OCI-LY7 (cell line): ENCODE measurements around the gene CFAP68. TPM values are rescaled to one million over a fixed set of nuclear protein-coding genes. Genes with fewer than 3 reads are reported as not detected.

Source experiments
- BruUV-seq: library from RNA; stranded (reverse); fragments of 400-500 nt; replicated peaks from 2 replicates; lab custom pipeline; 2021; lab: Mats Ljungman, UMichigan
- CTCF ChIA-PET: fragments of 300-600 bp; sonication (Branson Sonifier 250); formaldehyde crosslinking; loops from one replicate; lab custom pipeline; 2022; ENCODE audit warnings: antibody characterized with exemption; ENCODE audit not compliant: unreplicated experiment; lab: Charles Lee
- POLR2A ChIA-PET: fragments of 300-600 bp; sonication (Branson Sonifier 250); formaldehyde crosslinking; loops from one replicate; lab custom pipeline; 2022; ENCODE audit warnings: antibody characterized with exemption; lab: Charles Lee
- DNase-seq: peaks from one replicate; pipeline ENCODE4 v3.0.0-alpha.2; 2015; ENCODE audit warnings: low spot score
- H2AFZ ChIP-seq: fragments of 200-600 bp; sonication (generic), shearing (Covaris generic); 2 replicates; pipeline ENCODE4 v1.6.1; 2014; ENCODE audit warnings: mild to moderate bottlenecking, antibody characterized with exemption, low read length, moderate library complexity
- H3K27ac ChIP-seq: fragments of 200-600 bp; sonication (generic); 2 replicates; pipeline ENCODE4 v1.5.1; 2014; ENCODE audit warnings: mixed run types, low read depth, mild to moderate bottlenecking, moderate library complexity, low read length, inconsistent platforms; ENCODE audit not compliant: poor library complexity, severe bottlenecking
- H3K36me3 ChIP-seq: fragments of 200-600 bp; sonication (generic); 2 replicates; pipeline ENCODE4 v1.6.1; 2014; ENCODE audit warnings: mild to moderate bottlenecking, antibody characterized with exemption, low read length, moderate library complexity, mixed read lengths; ENCODE audit not compliant: insufficient read depth
- H3K4me1 ChIP-seq: fragments of 200-600 bp; sonication (generic); 2 replicates; pipeline ENCODE4 v1.5.1; 2014; ENCODE audit warnings: mild to moderate bottlenecking, low read length; ENCODE audit not compliant: insufficient read depth, poor library complexity, severe bottlenecking
- H3K4me2 ChIP-seq: fragments of 200-600 bp; sonication (generic); 2 replicates; pipeline ENCODE4 v1.6.1; 2014; ENCODE audit warnings: mild to moderate bottlenecking, low read length
- H3K4me3 ChIP-seq: fragments of 200-600 bp; sonication (generic); 2 replicates; pipeline ENCODE4 v1.5.1; 2014; ENCODE audit warnings: mild to moderate bottlenecking, low read depth, low read length; ENCODE audit not compliant: poor library complexity, severe bottlenecking
- H3K79me2 ChIP-seq: fragments of 200-600 bp; sonication (generic); 2 replicates; pipeline ENCODE4 v1.6.1; 2016; ENCODE audit warnings: low read depth, mild to moderate bottlenecking, low read length, moderate library complexity, mixed read lengths; ENCODE audit not compliant: insufficient read depth
- H3K9me2 ChIP-seq: fragments of 200-600 bp; sonication (generic); 2 replicates; pipeline ENCODE4 v1.6.1; 2016; ENCODE audit warnings: mild to moderate bottlenecking, low read length, mixed read lengths; ENCODE audit not compliant: insufficient read depth
- H3K9me3 ChIP-seq: fragments of 200-600 bp; sonication (generic); 2 replicates; pipeline ENCODE4 v1.6.1; 2014; ENCODE audit warnings: mild to moderate bottlenecking, mixed run types, low read length, mixed read lengths
- H4K20me1 ChIP-seq: fragments of 200-600 bp; sonication (generic); 2 replicates; pipeline ENCODE4 v1.6.1; 2014; ENCODE audit warnings: mild to moderate bottlenecking, antibody characterized with exemption, low read length, moderate library complexity, mixed read lengths; ENCODE audit not compliant: insufficient read depth
- CTCF ChIP-seq: fragments of 200-600 bp; sonication (generic); conservative IDR thresholded peaks from 2 replicates; pipeline ENCODE4 v1.5.1; 2014; ENCODE audit warnings: mild to moderate bottlenecking, antibody characterized with exemption, low read length, moderate library complexity, mixed read lengths
- EZH2phosphoT487 ChIP-seq: fragments of 200-600 bp; sonication (generic); IDR thresholded peaks from 2 replicates; pipeline ENCODE4 v1.6.1; 2018; ENCODE audit warnings: low read depth, borderline replicate concordance, mild to moderate bottlenecking, mixed run types, antibody characterized with exemption, low read length, moderate library complexity, mixed read lengths
- intact Hi-C: fragments of 100-400 bp; cut with micrococcal nuclease; formaldehyde crosslinking; loops from one replicate; pipeline ENCODE4 v1.10.0; 2022; ENCODE audit not compliant: unreplicated experiment
- total RNA-seq, 2 experiments: library from RNA; depleted of rRNA in 1 of 2; stranded (reverse); fragments of >200 nt in 1 of 2; shearing (Covaris generic) in 1 of 2; gene quantifications; 2 replicates each; pipeline ENCODE4 v1.2.3, GENCODE V29; 2014 to 2022

Gene CFAP68
- total RNA-seq, 2 experiments from 2014 or later, result 17.3 to 22.4 TPM

DNA sequence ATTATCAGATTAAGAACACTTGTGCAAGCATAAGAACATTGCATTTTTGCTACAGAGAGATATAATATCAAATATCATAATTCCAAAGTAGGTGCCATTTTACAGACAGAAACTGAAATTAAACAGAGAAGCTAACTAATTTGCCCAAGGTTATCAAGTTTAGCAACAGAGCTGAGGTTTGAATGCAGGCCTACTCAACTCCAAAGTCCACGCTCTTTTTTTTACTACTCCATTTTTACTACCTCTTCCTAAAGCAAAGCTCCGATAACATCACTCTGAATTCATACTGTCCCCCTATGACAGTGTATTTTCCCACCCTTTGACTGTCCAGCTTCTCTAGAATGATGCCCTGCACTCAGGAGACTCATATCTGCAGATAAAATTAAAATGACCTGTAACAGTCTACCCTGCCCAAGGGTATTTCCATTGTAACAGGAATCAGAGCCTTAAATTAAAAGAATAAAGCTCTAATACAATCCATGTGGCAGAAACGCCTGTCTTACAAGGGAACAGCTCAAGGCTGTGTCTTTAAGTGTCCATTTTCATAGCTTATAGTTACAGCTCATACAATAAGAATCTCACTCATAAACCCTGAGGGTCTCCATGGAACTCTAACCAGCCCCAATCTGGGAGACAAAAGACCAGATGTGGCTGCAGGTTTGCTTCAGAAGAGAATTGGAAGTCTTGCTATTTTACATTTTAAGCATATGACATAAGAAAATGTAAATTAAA lies 44.7 kb upstream of the CFAP68 start:
- no peaks in the 10 kb centered on the region for H3K9me2 ChIP-seq
- ChIA-PET CTCF (interaction anchor here (0.7 to 1.0 kb wide), 2 partner anchors 148 to 244 kb away, joined by 4 read pairs; no protein-coding TSS in a partner anchor), POLR2A (interaction anchor here (0.8 to 1.2 kb wide), 5 partner anchors 10 to 247 kb away, joined by 3 read pairs; partner anchors contain the start of gene ALG9)
- no peak overlapping the region for H3K4me2 ChIP-seq
- intact Hi-C loops, result no loop called here
- H3K4me1 ChIP-seq, result no peaks in the 10 kb centered on the region
- BruUV-seq, result no TSS peak
- DNase-seq, result no peak
- H4K20me1 ChIP-seq, result no peaks in the 10 kb centered on the region
- no peaks in the 10 kb centered on the region for H3K9me3 ChIP-seq
- no peak overlapping the region for H2AFZ ChIP-seq
- H3K36me3 ChIP-seq, result peaks cover 14% of the 10 kb centered on the region; the same call in 1 of the 2 replicates
- no peak overlapping the region for H3K4me3 ChIP-seq
- no peaks in the 10 kb centered on the region for H3K79me2 ChIP-seq
- no peak for TF ChIP-seq CTCF
- no peak for TF ChIP-seq EZH2phosphoT487
- H3K27ac ChIP-seq, result no peak overlapping the region

GRCh38 chr11:111835665-111836064 lies 43.7 kb upstream of the CFAP68 start:
- Histone ChIP-seq H3K4me2 (no peak overlapping the region), H3K79me2 (no peaks in the 10 kb centered on the region), H3K4me1 (no peaks in the 10 kb centered on the region), H3K27ac (no peak overlapping the region), H3K9me2 (no peaks in the 10 kb centered on the region), H3K36me3 (peaks cover 14% of the 10 kb centered on the region; the same call in 1 of the 2 replicates), H3K4me3 (no peak overlapping the region), H2AFZ (no peak overlapping the region), H3K9me3 (no peaks in the 10 kb centered on the region), H4K20me1 (no peaks in the 10 kb centered on the region)
- BruUV-seq, result no TSS peak
- ChIA-PET POLR2A (interaction anchor here (1.2 kb wide), 1 partner anchor 35 kb away, joined by 3 read pairs; the partner anchor contains the start of gene ALG9), CTCF (no interaction called here)
- intact Hi-C loops, result no loop called here
- TF ChIP-seq EZH2phosphoT487 (no peak), CTCF (no peak)
- no peak for DNase-seq

DNA sequence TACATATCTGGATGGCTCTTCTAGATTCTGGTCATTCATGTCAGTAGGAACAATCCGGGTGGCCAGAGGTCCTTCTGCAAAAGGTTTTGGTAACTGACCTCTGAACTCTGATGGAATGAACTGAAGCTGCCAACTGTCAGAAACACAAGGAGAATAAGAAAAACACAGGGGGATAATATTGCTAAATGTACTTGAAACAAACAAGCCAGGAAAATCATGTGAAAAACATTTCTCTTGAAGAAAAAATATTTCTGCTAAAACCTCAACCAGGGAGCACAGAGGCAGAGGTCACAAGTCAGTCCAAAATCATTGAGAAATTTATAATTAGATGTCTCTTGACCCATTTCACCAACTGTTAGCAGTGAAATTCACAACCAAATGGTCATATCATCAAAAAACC lies 43.2 kb upstream of the CFAP68 start:
- Histone ChIP-seq H3K4me3 (no peak overlapping the region), H3K4me2 (no peak overlapping the region), H2AFZ (no peak overlapping the region), H3K36me3 (peaks cover 14% of the 10 kb centered on the region; the same call in 1 of the 2 replicates), H3K9me2 (no peaks in the 10 kb centered on the region), H4K20me1 (no peaks in the 10 kb centered on the region), H3K79me2 (no peaks in the 10 kb centered on the region), H3K9me3 (no peaks in the 10 kb centered on the region), H3K27ac (no peak overlapping the region), H3K4me1 (no peaks in the 10 kb centered on the region)
- ChIA-PET CTCF (no interaction called here), POLR2A (no interaction called here)
- DNase-seq, result no peak
- no TSS peak for BruUV-seq
- intact Hi-C loops, result no loop called here
- TF ChIP-seq CTCF (no peak), EZH2phosphoT487 (no peak)
